NCI-H1417 (cell line): Measurements from ENCODE around the gene IFNL2.
"Not testable (repeated sequence)": the region's sequence is repeated elsewhere in the genome, so short reads cannot be mapped to it uniquely, and the experiment has no call there.

Experiments
- DNase-seq, 3 experiments: peaks; one replicate each; lab custom pipeline; 2025; lab: John Stamatoyannopoulos, UW

Gene IFNL2

DNA sequence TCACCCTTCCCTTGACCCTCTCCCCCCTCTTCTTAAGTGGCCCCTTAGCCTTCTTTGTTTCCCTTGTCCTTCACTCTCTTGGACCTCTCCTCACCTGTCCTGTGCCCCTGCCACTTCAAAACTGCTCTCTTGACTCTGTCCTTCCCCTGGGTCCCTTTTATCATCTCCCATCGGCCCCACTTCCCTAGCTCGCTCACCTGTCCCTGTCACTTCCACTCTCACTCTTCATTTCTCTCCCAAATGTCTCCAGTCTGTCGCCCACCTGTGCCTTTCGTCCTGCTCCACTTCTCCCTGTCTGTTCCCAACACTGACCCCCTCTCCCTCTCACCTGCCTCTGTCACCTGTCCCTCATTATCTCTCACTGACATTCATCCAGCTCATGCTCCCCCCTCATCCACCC lies 28.7 kb downstream of the IFNL2 start:
- DNase-seq, result peak in 2 of 3 experiments; percentile 5 to 11

DNA sequence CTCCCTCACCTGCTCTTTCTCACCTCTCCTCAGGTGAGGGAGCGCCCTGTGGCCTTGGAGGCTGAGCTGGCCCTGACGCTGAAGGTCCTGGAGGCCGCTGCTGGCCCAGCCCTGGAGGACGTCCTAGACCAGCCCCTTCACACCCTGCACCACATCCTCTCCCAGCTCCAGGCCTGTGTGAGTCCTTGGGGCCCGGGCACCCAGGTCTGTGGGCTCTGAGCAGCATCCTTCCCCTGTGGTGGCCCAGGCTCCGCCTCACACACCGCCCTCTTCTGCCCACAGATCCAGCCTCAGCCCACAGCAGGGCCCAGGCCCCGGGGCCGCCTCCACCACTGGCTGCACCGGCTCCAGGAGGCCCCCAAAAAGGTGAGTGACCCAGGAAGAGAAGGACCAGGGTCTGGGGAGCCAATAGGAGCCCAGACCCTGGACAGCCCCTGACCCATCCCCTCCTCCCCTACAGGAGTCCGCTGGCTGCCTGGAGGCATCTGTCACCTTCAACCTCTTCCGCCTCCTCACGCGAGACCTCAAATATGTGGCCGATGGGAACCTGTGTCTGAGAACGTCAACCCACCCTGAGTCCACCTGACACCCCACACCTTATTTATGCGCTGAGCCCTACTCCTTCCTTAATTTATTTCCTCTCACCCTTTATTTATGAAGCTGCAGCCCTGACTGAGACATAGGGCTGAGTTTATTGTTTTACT lies 29.9 kb downstream of the IFNL2 start:
- DNase-seq, result no peak

DNA sequence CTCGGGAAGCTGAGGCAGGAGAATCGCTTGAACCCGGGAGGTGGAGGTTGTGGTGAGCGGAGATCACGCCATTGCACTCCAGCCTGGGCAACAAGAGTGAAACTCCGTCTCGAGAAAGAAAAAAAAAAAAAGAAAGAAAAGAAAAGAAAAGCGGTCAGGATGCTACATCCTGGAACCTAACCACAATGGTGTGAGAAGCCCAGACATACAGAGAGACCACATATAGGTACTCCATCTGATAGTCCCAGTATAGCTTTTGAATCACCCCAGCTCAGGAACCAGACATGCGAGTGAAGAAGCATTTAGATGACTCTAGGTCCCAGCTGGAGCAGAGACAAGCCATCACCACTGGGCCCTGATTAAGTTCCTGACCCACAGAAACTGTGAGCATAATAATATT lies 31.2 kb downstream of the IFNL2 start:
- DNase-seq, result no peak

DNA sequence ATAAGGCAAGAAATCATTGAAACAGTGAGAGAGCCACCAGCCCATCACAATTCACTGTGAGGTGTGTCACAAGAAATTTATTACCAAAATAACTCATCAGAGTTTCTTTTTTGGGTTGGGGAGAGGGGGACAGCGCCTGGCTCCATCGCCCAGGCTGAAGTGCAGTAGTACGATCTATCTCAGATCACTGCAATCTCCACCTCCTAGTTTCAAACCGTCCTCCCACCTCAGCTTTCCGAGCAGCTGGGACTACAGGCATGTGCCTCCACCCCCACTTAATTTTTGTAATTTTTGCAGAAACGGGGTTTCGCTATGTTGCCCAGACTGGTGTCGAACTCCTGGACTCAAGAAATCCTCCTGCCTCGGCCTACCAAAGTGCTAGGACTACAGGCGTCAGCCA lies 31.6 kb downstream of the IFNL2 start:
- DNase-seq, result no peak

DNA sequence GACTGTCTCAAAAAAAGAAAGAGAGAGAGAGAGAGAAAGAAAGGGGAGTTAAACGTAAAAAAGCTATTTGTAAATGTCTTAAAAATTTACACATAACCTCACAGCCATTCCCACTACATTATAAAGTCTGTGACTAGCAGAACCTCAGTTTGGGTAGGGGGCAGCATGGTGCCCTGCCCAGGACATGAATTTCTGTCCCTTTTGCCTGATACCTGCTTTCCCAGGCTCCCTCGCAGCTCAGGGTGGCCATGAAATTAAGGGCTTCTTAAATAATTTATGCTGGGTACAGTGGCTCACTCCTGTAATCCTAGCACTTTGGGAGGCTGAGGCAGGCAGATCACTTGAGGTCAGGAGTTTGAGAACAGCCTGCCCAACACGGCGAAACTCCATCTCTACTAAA lies 32.8 kb downstream of the IFNL2 start:
- DNase-seq, result no peak

DNA sequence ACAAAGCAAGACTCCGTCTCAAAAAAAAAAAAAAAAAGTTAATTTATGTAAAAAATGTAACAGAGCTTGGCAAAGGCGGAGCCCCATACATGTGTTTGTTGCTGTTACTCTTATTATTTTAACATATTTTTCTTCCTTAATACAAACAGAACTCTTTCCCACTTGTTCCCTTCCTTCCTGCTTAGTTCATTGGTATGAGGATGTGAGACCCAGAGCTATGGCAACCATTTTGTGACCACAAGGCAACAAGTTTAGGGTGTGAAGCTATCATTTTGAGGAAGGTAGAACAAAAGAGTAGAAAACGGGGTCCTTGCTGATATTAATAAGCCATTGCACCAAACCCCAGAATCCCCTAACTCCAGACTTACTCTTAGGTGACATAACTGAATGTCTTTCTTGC lies 33.4 kb downstream of the IFNL2 start:
- DNase-seq, result no peak

DNA sequence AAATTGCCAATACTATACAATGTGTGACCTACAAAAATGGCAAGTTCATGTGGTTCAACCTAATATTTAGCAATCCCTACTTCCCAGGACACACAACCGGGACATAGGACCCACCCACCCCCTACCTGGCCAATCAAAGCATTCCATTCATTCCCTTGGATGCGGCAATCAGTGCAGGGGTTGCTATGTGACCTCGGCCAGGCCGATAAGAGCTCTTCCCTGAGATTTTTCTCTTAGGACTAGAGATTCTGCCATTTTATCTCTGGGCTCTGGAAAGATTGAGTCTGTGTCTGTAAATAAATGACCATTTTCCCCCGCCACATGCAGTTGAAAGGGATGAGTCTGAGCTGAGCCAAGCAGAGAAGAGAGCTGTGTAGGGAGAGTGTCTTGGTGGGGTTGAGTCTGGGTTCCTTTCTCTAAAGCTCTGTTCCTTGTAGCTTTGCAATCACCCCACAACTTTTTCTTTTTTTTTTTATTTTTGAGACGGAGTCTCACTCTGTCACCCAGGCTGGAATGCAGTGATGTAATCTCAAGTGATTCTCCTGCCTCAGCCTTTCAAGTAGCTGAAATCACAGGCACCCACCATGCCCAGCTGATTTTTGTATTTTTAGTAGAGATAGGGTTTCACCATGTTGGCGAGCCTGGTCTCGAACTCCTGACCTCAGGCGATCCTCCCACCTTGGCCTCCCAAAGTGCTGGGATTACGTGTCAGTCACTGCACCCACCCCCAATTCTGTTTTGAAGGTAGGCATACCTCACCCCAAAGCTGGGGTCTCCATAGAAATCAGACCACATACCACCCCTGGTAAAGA lies 35.4 kb downstream of the IFNL2 start:
- DNase-seq, result no peak

DNA sequence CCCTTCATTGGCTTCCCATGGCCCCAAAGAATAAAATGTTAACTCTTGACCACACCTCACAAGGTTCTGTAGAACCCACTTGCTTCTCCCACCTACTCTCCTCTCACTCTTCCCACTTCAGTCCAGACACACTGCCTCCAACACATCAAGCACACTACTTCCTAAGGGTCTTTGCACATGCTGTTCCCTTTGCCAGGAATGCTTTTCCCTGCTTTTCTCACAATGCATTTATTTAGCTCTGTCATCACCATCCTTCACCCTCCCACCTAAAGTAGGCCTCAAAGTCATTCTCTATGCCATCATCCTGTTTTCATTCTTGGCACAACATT lies 36.0 kb downstream of the IFNL2 start:
- DNase-seq, result no peak

DNA sequence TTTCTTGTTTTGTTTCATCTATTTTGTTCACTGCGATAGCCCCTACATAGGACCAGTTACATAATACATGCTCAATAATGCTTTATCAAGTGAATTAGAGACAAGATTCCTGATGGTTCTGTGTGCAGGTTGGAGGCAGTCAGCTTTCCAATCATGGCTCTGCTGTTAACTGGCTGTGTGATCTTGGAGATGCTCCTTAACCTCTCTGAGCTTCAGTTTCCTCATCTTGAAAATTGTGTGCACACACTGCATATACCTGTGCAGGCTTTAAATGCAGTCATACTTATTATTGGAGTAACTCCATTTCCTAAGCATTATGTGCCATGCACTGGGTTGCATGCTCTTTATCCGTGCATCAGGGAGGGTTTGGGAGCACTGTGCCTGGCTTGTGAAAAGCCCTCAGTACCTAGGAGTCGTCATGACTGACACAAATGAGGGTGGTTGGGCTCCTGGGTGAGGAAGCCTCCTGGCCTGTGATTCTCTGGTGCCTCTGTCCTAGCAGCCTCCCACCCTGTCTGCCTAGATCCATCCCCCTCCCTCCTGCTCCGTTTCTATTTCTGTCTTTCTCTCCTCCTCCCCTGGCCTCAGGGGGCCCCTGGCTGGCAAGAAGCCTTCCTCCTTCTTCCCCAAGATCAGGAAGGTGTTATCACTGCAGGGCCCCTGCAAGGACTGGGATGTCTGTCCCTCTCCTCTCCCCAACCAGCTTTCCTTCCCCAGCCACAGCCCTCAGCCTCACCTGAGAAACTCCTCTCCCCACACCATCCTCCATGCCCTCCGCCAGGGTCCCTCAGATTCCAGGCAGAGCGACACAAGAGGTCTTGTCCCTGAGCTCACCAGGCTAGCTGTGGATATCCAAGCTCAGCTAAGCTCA lies 36.7 kb downstream of the IFNL2 start:
- DNase-seq, result no peak

DNA sequence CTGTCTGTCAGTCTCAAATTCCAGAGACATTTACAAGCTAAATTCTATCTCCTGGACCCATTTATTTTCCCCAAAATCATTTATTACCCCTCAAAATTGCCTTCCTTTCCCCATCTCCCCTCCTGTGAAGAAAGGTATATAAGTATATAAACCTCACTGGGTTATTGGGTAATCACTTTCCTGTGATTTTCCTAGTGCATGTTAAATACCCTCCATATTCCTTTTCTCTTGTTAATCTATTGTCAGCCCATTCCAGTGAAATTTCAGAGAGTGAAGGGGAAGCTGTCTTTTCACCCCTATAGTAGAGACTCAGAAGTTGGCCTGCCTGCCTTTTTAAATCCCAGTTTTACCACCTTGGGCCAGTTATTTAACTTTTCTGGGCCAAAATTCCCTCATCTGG lies 37.9 kb downstream of the IFNL2 start:
- no peak for DNase-seq

DNA sequence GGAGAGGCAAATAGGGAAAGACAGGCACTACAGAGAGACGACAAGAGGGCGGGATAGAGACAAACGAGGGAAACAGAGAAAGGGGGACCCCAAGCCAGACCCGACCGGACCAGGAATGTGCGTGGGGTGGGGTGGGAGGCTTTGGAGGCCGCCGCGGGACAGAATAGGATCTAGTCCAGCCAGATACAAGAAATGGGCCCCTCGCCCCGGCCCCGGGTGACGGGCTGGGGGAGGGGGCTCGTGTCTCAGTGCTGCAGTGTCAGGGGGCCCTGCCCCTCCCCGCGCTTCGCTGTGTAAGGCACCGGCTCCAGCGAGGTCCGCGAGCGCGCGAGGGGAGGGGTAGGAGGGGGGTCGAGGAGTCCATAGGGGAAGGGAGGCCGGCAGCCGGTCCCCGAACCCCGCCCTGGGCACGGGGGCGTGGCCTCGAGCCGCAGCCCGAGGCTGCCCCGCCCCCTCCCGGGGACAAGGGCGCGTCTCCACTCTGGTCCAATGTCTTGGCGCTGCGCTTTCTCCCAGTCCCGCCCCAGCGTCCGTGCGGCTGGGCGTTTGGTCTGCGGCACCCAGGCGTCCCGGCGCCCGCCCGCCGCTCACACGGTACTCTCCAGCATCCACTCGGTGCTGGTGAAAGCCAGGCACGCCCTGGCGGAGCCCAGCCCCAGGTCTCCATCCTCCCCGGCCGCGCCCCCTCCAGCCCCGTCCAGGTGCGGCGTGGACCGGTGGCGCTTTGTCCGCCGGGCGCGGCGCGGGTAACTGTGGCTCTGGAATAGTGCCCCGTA lies 39.0 kb downstream of the IFNL2 start:
- peak; percentile 20 to 66 (median 65) for DNase-seq

DNA sequence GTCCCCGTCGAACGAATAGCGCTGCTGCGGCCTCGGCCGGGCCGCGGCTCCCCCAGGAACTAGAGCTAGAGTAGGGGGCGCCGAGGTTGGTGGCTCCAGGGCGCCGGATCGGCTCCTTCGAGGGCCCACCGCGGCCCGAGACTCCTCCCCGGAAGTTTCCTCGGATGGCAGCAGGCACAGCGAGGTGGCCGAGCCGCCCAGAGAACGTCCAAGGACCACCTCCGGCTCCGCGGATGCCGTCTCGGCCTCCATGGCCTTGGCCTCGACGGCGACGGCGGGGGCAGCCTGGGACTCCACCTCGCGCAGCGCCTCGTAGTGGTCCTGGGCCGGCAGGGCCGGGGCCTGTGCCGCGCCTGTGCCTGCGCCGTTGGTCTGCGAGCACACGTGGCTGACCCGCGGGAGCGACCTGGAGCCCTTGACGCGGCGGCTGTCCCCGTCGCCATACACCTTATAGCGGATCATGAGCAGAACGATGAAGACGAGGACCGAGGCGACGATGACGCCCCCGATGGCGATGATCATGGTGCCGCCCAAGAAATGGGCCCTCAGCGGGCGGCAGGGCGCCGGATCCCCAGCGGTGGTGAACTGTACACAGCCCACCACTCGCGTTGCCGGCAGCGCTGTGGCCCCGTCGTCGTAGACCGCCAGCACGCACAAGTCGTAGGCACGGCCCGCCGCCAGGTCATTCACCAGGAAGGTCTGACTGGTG lies 39.8 kb downstream of the IFNL2 start:
- DNase-seq, result no peak

DNA sequence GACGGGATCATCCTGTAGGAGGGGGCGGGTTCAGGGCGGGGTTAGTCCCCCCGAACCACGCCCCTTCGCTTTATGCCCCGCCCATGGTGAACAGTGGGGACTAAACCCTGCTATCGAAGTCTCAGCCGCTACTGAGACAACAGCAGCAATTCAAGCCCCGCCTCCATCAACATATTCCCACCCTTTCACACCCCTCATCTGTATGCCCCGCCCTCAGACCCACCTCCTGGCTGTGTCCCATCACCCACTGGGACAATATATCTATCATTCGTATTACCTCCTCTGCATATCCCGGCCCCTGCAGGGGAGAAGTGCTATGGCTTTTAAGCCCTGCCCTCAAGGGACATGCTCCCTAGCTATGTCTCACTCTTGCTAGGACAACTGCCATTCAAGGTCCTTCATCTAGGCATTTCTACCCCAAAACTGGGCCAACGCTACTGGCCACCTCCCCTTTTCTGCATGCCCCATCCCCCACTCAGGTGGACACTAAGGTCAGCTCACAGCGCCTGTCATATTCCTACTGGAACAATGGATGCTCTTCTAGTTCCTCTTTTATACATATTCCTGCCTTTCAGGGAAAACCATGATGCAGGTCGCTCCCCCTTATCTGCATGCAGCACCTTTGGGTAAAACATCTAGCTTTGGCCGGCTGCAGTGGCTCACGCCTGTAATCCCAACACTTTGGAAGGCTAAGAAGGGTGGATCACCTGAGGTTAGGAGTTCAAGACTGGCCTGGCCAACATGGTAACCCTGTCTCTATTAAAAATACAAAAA lies 40.5 kb downstream of the IFNL2 start:
- DNase-seq, result no peak

DNA sequence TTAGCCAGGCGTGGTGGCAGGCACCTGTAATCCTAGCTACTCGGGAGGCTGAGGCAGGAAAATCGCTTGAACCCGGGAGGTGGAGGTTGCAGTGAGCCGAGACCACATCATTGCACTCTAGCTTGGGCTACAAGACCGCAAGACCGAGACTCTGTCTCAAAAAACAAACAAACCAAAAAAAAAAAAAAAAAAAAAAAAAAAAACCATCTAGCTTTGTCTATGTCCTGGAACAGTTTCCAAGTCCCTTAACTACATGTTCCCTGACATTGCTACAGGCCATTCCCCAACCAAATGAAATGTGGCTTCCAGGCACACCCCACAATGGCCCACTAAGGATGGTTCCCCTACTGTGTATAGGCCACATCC lies 41.1 kb downstream of the IFNL2 start:
- DNase-seq, result not testable (repeated sequence)

DNA sequence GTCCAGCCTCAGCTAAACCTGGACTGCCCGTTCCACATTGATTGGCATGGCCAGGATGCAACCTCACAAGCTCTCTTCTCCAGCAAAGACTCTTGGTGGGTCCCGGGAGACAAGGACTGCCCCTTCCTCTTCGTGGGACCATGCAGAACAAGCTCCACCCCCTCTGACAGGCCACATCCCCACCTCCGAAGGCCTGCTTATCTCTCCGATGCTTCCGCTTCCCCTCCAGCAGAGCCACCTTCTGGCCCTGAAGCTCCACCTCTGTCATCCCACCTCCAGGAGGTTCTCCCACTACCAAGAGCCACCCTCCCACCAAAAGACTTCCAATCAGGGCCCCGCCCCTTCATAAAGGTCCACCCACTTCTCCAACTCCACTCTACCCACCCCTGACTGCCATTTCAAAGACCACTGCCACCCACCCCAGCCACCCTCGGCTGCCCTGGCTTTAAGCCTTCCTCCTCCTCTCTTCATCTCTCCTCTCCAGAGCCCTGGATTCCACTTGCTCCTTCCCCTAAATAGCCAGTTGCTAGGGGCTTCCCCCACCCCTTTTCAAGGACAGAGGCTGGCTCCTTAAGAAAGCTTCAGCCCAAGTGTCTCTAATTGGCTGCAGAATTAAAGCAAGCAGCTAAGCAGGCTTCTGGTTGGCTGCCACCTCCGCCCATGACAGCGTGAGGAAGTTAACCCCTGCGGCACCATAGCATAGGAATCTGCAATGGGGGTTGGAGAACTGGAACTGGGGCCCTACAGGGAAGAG lies 42.5 kb downstream of the IFNL2 start:
- DNase-seq, result no peak

DNA sequence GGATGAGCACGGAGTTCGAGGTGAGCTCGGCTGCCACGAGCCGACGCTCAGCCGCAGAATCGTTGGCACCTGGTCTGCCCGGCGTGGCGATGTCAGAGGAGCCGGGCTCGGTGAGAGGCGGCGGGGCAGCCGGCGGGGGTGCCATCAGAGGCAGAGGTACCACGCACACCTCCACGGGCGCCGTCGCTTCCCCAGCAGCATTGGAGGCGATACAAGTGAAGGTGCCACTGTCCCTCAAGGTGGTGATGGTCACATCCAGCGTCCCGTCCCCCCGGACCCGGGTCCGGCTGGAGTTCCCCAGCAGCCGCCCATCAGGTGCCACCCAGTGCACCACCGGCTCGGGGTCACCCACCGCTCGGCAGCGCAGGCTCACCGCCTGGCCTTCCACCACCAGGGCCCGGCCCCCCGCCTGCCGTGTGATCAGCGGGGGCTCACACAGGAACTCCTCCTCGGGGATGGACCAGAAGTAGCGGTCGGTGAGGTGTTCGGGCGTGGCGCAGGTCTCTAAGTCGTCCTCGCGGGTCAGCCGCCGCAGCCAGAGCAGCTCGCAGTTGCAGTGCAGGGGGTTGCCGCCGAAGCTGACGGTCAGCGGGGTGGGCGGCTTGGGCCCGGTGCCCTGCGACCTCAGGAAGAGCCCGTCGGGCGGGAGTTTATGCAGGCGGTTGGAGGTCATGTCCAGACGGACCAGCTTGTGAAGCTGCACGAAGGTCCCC lies 46.0 kb downstream of the IFNL2 start:
- DNase-seq, result no peak

DNA sequence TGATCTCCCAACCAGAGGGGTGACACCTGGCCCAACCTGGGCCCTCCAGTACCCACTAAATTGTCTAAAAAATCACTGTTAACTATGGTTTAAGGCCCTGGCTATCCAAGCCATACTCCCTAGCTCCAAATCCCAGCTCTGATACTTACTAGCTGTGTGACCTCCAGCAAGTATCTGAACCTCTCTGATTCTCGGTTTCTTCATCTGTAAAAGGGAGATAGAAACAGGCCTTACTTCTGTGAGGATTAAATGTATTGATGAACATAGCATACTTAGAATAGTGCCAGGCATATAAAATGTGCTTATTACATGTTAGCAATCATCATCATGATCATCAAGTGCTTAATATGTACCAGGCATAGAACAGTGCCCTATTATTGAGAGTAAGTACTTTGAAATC lies 47.7 kb downstream of the IFNL2 start:
- no peak for DNase-seq

DNA sequence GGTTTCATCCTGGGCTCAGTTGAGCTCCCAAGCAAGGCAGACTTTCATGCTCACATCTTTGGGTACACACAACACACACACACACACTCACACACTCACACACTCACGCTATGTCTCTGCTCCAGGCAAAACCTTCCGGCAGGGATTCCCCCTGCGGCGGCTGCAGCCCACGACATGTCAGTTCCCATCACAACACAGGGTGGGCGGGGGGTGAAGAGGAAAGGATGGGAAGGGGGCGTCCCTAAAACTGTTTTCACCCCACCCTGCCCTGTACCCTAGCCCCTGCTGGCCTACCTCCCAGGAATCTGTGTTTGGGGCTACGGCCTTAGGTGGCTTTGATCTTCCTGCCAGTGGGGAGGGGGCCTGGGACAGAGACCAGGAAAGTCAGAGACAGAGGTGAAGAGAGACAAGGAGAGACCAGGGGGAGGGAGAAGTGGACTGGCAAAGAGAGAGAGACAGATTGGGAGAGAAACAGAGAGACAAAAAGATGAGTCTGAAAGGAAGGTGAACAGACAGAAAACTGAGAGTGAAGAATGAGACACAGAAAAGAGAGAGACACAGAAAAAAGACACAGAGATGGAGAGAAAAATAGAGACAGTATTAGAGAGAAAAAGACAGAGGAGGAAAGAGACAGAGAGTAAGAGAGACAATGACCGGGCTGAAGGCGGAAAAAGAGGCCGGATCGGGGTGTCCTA lies 48.6 kb downstream of the IFNL2 start:
- no peak for DNase-seq

DNA sequence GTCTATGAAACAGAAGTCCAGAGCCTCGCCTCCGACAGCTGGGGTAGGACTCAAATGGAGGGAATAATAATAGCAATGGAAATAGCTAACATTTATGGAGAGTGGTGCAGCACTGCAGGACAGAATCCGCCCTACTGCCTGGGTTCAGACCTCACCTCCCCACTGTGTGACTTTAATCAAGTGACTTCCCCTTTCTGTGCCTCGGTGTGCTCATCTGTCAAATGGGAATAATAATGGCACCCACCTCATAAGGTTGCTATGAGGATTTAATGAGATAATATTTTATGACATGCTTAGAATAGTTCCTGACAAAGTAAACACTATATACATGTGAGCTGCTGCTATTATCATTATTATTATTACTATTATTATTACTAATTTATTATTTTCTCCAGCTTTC lies 49.3 kb downstream of the IFNL2 start:
- DNase-seq, result no peak
